ENCODE measurements around the gene RAB3IP. TPM values are rescaled to one million over a fixed set of nuclear protein-coding genes. Genes with fewer than 3 reads are reported as not detected.

RAB3IP gene
- total RNA-seq, 4 donors from 2014 or later = 5.7 to 38.2 (median 12.7) TPM

GRCh38 chr12:69810870-69811498, 72.3 kb downstream of the RAB3IP start:
- Histone ChIP-seq H3K27ac (no peak overlapping the region), H3K4me1 (no peaks in the 10 kb centered on the region), H3K9me3 (peaks cover 0 to 11% (median 0%) of the 10 kb centered on the region in 3 donors), H3K36me3 (peaks cover 0 to 16% of the 10 kb centered on the region in 2 donors), H3K27me3 (no peaks in the 10 kb centered on the region), H3K4me3 (no peak overlapping the region)
- no peak for TF ChIP-seq EP300 (IDR thresholded peaks at IDR 0.05)
- no peak for TF ChIP-seq POLR2A (IDR thresholded peaks at IDR 0.05)
- TF ChIP-seq CTCF (IDR thresholded peaks at IDR 0.05) = no peak
- no peak for TF ChIP-seq POLR2AphosphoS5 (IDR thresholded peaks at IDR 0.05)
- no peak for ATAC-seq
- 80 to 90% methylated on average over 3 to 4 of the region's 4 CpGs for WGBS, 2 donors (ENCODE audit: low coverage in 1 of 2)

GRCh38 chr12:69816082-69816481, 77.4 kb downstream of the RAB3IP start:
- WGBS, 2 donors (ENCODE audit: low coverage in 1 of 2) = 91 to 92% methylated on average over 3 of the region's 3 CpGs
- Histone ChIP-seq H3K9me3 (no peaks in the 10 kb centered on the region), H3K27me3 (no peaks in the 10 kb centered on the region), H3K4me1 (no peaks in the 10 kb centered on the region), H3K4me3 (no peak overlapping the region), H3K36me3 (peaks cover 0 to 5% of the 10 kb centered on the region in 2 donors), H3K27ac (no peak overlapping the region)
- ATAC-seq = no peak
- no peak for TF ChIP-seq CTCF (IDR thresholded peaks at IDR 0.05)
- TF ChIP-seq EP300 (IDR thresholded peaks at IDR 0.05) = no peak
- no peak for TF ChIP-seq POLR2AphosphoS5 (IDR thresholded peaks at IDR 0.05)
- TF ChIP-seq POLR2A (IDR thresholded peaks at IDR 0.05) = no peak

GRCh38 chr12:69821032-69821455, 82.4 kb downstream of the RAB3IP start:
- no peaks in the 10 kb centered on the region for H3K27me3 ChIP-seq
- TF ChIP-seq EP300 (IDR thresholded peaks at IDR 0.05) = no peak
- no peak for TF ChIP-seq CTCF (IDR thresholded peaks at IDR 0.05)
- TF ChIP-seq POLR2A (IDR thresholded peaks at IDR 0.05) = no peak
- TF ChIP-seq POLR2AphosphoS5 (IDR thresholded peaks at IDR 0.05) = no peak
- no peak for ATAC-seq
- no peaks in the 10 kb centered on the region for H3K36me3 ChIP-seq
- H3K9me3 ChIP-seq = no peaks in the 10 kb centered on the region
- H3K27ac ChIP-seq = no peak overlapping the region
- H3K4me3 ChIP-seq = no peak overlapping the region
- 48% methylated on average over 5 to 6 of the region's 6 CpGs for WGBS, 2 donors (ENCODE audit: low coverage in 1 of 2)
- no peaks in the 10 kb centered on the region for H3K4me1 ChIP-seq

GRCh38 chr12:69821456-69822159, 82.9 kb downstream of the RAB3IP start:
- no peak for ATAC-seq
- TF ChIP-seq POLR2A (IDR thresholded peaks at IDR 0.05) = no peak
- TF ChIP-seq CTCF (IDR thresholded peaks at IDR 0.05) = no peak
- no peak for TF ChIP-seq POLR2AphosphoS5 (IDR thresholded peaks at IDR 0.05)
- TF ChIP-seq EP300 (IDR thresholded peaks at IDR 0.05) = no peak
- 22 to 32% methylated on average over 4 to 8 of the region's 8 CpGs for WGBS, 2 donors (ENCODE audit: low coverage in 1 of 2)
- Histone ChIP-seq H3K9me3 (no peaks in the 10 kb centered on the region), H3K4me1 (no peaks in the 10 kb centered on the region), H3K4me3 (no peak overlapping the region), H3K36me3 (no peaks in the 10 kb centered on the region), H3K27me3 (no peaks in the 10 kb centered on the region), H3K27ac (no peak overlapping the region)
